GM21717 (cell line): ENCODE measurements around the gene SH3BP4.

ENCODE experiments used
- ATAC-seq: cut with Tn5 transposase; IDR thresholded peaks from one replicate; pipeline ENCODE4 v1.9.1; 2021; ENCODE audit warnings: mild to moderate bottlenecking, moderate library complexity; ENCODE audit not compliant: unreplicated experiment

SH3BP4 gene

GRCh38 chr2:235032949-235033348, 81.1 kb downstream of the SH3BP4 start:
- no peak for ATAC-seq

DNA sequence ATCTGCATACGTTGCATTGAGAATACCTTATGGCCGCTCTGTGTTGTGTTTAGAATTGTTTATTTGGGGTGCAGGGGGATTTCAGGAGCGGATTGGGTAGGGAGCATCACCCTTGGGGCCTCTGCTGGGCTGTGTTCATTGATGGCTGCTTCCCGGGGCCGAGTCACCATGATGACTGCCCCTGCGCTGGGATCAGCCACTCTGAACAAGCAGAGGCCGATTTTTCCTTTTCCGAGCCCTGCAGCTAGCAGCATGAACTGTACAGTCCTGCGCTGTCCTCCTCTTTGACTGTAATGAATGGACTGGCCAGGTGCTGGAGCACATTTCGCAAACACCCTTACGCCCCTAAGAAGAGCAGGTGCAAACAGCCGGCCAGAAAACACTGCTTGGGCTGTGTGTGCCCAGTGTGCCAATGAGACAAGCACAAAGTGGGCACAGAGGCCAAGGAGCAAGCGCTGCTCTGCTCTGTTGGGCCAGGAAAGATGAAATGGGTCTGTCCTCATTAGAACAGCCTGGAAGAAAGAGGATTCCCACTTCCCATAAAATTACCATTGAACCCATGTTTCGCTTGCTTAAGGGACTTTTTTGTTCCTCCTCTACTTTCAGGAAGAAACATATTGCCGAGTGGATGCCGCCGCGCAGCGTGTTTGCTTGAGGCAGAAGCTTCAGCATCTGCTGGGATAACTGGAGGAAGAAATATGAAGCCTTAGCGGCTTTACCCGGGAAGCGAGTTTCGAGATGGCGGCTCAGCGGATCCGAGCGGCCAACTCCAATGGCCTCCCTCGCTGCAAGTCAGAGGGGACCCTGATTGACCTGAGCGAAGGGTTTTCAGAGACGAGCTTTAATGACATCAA, 82.7 kb downstream of the SH3BP4 start:
- no peak for ATAC-seq

DNA sequence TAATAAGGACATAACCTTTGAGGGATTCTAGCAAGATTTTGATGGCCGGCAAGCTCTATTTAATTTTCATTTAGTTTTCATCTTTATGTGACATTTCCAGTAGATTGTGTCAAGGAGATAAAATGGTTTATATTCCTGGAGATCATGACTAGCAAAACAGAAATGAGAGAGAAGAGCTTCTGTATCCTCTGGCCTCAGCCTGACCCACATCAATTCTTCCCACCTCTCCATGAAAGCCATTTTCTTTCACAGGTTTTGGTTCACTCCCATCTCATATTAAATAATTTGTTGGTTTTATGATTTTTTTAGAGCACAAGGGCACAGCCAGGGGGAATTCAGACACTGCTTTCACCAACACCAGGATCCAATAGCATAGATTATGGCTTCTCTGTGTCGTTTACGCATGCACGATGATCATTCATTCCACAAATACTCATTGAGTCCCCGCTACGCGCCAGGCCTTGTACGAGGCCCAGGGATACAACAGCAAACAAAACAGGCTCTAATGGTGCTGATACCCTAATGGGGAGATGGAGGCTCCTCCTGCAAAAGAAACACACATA, 85.9 kb downstream of the SH3BP4 start:
- no peak for ATAC-seq

- ATAC-seq: no peak
These were observed 89.6 kb downstream of the SH3BP4 start for GRCh38 chr2:235041221-235041917.

- no peak for ATAC-seq
These were observed 90.2 kb downstream of the SH3BP4 start for GRCh38 chr2:235041918-235042575.

GRCh38 chr2:235042576-235043515, 91.0 kb downstream of the SH3BP4 start:
- no peak for ATAC-seq

DNA sequence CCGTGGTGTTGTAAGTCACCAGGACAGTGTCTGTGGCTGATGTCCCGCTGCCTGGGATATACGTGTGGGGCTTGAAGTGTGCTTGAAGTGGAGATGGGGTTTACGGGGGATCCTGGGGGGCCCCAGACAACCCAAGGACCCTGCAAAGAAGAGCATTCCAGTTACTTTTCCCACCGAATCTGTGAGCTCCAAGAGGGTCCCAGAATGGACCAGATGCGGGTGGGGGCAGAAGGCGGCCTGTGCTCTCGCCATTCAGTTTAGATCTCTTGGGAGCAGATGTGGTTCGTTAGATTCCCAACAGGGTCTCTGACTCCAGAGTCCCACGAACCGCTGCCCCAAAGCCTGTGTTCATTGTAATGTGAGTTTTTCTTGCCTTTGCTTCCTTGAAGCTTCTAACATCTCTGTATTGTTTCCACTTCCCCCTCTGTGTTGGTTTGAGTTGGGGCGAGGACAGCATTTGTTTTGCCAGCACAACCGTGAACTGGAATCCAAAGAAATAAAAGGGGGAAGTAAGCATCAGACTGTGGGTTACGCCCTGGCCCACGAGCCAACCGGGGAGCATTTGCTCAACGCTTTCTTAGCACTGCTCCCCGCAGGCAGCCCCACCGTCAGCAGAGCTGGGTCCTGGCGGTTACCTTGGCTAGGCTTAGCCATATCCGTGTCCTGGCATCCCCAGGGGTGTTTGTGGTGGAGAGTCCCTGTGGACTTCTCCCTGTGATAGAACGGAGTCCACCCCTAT, 92.1 kb downstream of the SH3BP4 start:
- no peak for ATAC-seq

- ATAC-seq: no peak
These were observed 92.9 kb downstream of the SH3BP4 start for GRCh38 chr2:235044501-235045271.

DNA sequence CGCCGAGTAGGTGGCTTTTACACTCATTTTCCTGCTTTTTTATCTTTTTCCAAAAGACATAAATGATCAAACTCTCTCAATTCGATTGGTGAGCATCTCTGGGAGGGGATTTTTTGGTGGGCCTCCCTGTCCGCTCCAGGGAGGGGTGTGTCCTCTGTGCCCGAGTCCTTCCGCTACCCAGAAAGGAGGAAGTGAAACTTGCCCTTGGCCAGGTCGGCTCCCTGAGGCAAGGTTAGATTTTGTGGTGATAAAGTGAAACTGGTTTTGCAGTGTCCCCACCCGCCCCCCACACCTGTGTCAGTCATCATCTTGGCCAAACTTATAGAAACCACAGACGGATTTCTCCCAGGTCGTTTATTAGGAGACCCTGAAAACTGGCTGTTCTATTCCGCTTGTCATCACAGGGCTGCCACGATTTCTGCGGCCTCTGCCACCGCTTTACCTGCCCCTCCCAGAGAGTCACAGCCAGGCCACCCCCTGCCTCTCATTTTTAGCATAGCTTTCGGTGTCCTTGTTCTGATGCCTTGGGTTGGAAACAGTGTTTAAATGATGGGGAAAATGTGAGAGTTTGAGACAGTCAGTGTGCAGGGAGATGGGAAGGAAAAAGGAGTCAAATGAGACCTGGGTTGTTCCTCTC, 93.6 kb downstream of the SH3BP4 start:
- ATAC-seq: no peak

GRCh38 chr2:235045973-235046343, 94.1 kb downstream of the SH3BP4 start:
- no peak for ATAC-seq

GRCh38 chr2:235046589-235046988, 94.8 kb downstream of the SH3BP4 start:
- no peak for ATAC-seq

DNA sequence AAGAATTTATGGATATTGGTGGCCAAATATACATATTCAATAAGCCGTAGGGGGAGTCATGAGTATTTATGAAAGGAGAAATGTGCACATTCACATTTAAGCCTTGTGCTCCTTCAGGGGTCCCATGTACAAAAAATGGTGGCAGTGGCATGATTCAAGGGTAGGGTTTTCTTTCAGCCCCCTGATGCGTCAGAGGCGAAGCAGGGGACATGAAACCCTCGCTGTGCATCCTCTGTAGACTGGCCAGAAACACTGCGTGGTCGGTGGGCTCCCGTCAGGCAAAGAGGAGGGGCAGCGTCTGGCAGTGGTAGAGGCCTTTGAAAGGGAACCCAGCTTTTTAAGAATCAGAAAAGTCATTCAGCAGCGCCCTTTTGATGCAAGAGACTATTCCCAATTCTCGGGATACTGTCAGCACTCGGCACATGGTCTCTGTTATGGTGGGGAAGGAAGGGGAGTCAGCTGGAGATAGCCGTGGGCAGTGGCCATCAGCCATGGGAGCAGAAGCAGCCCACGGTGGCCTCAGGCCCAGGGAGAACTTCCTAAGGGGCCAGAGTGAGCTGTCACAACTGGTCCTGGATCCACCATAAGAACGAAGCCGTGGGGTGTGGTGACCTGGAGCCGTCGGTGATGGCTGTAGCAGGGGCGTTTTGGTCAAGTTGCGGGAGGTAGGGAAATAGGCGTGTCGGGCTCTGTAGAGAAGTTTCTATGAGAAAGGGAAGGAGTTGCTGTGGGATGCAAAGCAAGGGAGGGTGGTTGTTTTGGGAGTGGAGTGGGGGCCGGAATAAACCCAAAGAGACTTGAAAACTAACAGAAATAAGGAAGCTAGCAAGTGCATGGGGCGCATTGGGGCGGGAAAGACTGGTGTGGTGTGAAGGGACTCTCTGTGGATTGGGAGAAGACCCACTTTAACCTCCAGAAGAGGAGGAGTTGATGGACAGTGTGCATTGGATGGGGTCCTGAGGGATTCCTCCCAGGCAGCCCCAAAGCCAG, 95.6 kb downstream of the SH3BP4 start:
- ATAC-seq: no peak

GRCh38 chr2:235048549-235048948, 96.7 kb downstream of the SH3BP4 start:
- ATAC-seq: no peak

GRCh38 chr2:235049069-235049468, 97.3 kb downstream of the SH3BP4 start:
- no peak for ATAC-seq

- no peak for ATAC-seq
These were observed 97.9 kb downstream of the SH3BP4 start for GRCh38 chr2:235049719-235050118.

GRCh38 chr2:235050980-235051351, 99.1 kb downstream of the SH3BP4 start:
- ATAC-seq: no peak
